Karpas-422 (cell line): Measurements from ENCODE around the gene VPS11. TPM values are rescaled to one million over a fixed set of nuclear protein-coding genes. Genes with fewer than 3 reads are reported as not detected.

Source experiments
- DNase-seq: peaks from one replicate; pipeline ENCODE4 v3.0.0-alpha.2; 2015
- H2AFZ ChIP-seq: fragments of 200-600 bp; sonication (generic); 2 replicates; pipeline ENCODE4 v1.6.1; 2014; ENCODE audit warnings: antibody characterized with exemption, low read length, mixed read lengths
- H3K27ac ChIP-seq: fragments of 200-600 bp; sonication (generic); 2 replicates; pipeline ENCODE4 v1.5.1; 2014; ENCODE audit warnings: mild to moderate bottlenecking, low read length, moderate library complexity
- H3K27me3 ChIP-seq: fragments of 200-600 bp; sonication (generic); 2 replicates; pipeline ENCODE4 v1.6.1; 2014; ENCODE audit warnings: low read length, mixed read lengths
- H3K36me3 ChIP-seq: fragments of 200-600 bp; sonication (generic); 2 replicates; pipeline ENCODE4 v1.6.1; 2014; ENCODE audit warnings: low read length, mixed read lengths; ENCODE audit not compliant: insufficient read depth
- H3K4me1 ChIP-seq: fragments of 200-600 bp; sonication (generic); 2 replicates; pipeline ENCODE4 v1.6.1; 2014; ENCODE audit warnings: mild to moderate bottlenecking, low read length, mixed read lengths
- H3K4me2 ChIP-seq: fragments of 200-600 bp; sonication (generic); 2 replicates; pipeline ENCODE4 v1.6.1; 2014; ENCODE audit warnings: low read length, low read depth, mild to moderate bottlenecking; ENCODE audit not compliant: poor library complexity, severe bottlenecking
- H3K4me3 ChIP-seq: fragments of 200-600 bp; sonication (generic); 2 replicates; pipeline ENCODE4 v1.5.1; 2014; ENCODE audit warnings: mild to moderate bottlenecking, antibody characterized with exemption, low read length, mixed read lengths
- H3K79me2 ChIP-seq: fragments of 200-600 bp; sonication (generic); 2 replicates; pipeline ENCODE4 v1.6.1; 2014; ENCODE audit warnings: mild to moderate bottlenecking, low read length, mixed read lengths
- H3K9ac ChIP-seq: fragments of 200-600 bp; sonication (generic); 2 replicates; pipeline ENCODE4 v1.6.0; 2014; ENCODE audit warnings: low read length
- H3K9me2 ChIP-seq: fragments of 200-600 bp; sonication (generic), shearing (Covaris generic); replicated peaks from 2 replicates; pipeline ENCODE4 v1.6.0; 2014; ENCODE audit warnings: mild to moderate bottlenecking, low read length, moderate library complexity; ENCODE audit not compliant: insufficient read depth
- H3K9me3 ChIP-seq: fragments of 300-700, 200-600 bp; sonication (generic); 2 replicates; pipeline ENCODE4 v1.6.1; 2014; ENCODE audit warnings: low read length, mixed read lengths
- H4K20me1 ChIP-seq: fragments of 200-600 bp; sonication (generic); 2 replicates; pipeline ENCODE4 v1.6.1; 2014; ENCODE audit warnings: mild to moderate bottlenecking, antibody characterized with exemption, low read length, low read depth; ENCODE audit not compliant: insufficient read depth
- total RNA-seq: library from RNA; depleted of rRNA; stranded (reverse); fragments of >200 nt; shearing (Covaris generic); gene quantifications from 2 replicates; pipeline ENCODE4 v1.2.3, GENCODE V29; 2014; ENCODE audit warnings: low replicate concordance

The VPS11 gene
- total RNA-seq, 1 experiment from 2014 or later = 19.2 TPM

- Histone ChIP-seq H3K79me2 (peaks cover 10% of the 10 kb centered on the region), H3K4me3 (no peak overlapping the region), H3K27me3 (no peaks in the 10 kb centered on the region), H3K9ac (no peak overlapping the region), H2AFZ (no peak overlapping the region), H3K4me1 (peaks cover 19% of the 10 kb centered on the region), H3K36me3 (peaks cover 10% of the 10 kb centered on the region; the same call in 1 of the 2 replicates), H3K9me2 (no peaks in the 10 kb centered on the region), H3K9me3 (no peaks in the 10 kb centered on the region), H3K4me2 (no peak overlapping the region), H4K20me1 (no peaks in the 10 kb centered on the region), H3K27ac (no peak overlapping the region)
- peak; percentile 35 for DNase-seq
Observed at GRCh38 chr11:119114351-119114750, 46.7 kb downstream of the VPS11 start.

DNA sequence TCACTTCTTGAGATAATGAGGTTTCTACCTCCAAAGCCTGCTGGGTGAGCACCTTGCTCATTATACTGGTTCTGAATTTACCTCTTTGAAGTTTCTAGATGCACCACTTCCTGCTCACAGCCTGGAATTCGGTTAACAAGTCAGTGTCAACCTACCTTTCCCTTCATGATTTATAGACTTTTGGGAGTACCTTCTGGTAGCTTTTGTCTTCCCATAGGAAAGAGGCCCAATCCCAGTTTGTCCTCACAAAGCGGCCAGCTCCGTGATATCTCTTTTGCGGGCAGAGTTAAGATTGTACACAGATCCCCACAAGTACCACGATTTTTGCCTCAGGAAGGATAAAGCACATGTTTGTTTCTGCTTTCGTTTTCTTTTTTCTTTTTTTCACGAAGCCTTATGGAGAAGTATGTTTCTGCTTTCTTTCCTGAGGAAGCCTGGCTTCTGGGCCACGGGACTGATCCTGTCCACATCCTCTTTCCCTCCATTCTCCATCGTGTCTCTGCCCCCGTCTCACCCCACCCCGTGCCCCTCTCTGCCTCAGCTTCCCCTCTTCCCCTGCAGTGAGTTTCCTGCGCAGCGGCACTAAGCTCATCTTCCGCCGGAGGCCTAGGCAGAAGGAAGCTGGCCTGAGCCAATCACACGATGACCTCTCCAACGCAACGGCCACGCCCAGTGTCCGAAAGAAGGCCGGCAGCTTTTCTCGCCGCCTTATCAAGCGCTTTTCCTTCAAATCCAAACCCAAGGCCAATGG is 48.0 kb downstream of the VPS11 start:
- Histone ChIP-seq H3K27me3 (no peaks in the 10 kb centered on the region), H3K36me3 (peaks cover 10% of the 10 kb centered on the region; the same call in 1 of the 2 replicates), H3K79me2 (no peaks in the 10 kb centered on the region), H3K27ac (no peak overlapping the region), H2AFZ (no peak overlapping the region), H3K9me2 (no peaks in the 10 kb centered on the region), H3K4me3 (no peak overlapping the region), H3K4me1 (peaks cover 12% of the 10 kb centered on the region), H4K20me1 (no peaks in the 10 kb centered on the region), H3K4me2 (no peak overlapping the region), H3K9me3 (no peaks in the 10 kb centered on the region), H3K9ac (no peak overlapping the region)
- DNase-seq = peak; percentile 29

DNA sequence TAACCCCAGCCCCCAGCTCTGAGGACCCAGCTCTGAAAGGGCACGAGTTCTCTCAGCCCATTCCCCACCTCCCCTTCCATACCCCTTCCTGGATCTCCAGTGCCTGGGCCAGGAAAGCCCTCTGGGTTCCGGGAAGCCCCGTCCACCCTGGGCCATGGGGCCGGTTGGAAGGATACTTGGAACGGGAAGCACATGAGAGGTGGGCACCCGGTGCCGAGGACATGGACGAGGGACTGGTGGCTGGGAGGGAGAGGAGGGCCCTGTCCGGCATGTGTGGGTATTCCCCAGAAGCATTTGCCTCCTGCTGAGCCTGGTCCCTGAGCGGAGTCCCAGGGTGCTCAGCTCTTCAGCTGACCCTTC is 48.6 kb downstream of the VPS11 start:
- no peak overlapping the region for H3K9ac ChIP-seq
- H4K20me1 ChIP-seq = no peaks in the 10 kb centered on the region
- H3K9me2 ChIP-seq = no peaks in the 10 kb centered on the region
- H3K79me2 ChIP-seq = no peaks in the 10 kb centered on the region
- H3K36me3 ChIP-seq = peaks cover 10% of the 10 kb centered on the region; the same call in 1 of the 2 replicates
- no peak overlapping the region for H3K4me3 ChIP-seq
- peak; percentile 23 for DNase-seq
- H3K27me3 ChIP-seq = no peaks in the 10 kb centered on the region
- H3K9me3 ChIP-seq = no peaks in the 10 kb centered on the region
- no peak overlapping the region for H2AFZ ChIP-seq
- no peak overlapping the region for H3K27ac ChIP-seq
- H3K4me1 ChIP-seq = peaks cover 10% of the 10 kb centered on the region
- no peak overlapping the region for H3K4me2 ChIP-seq

GRCh38 chr11:119116601-119117000 is 49.0 kb downstream of the VPS11 start:
- no peaks in the 10 kb centered on the region for H4K20me1 ChIP-seq
- H2AFZ ChIP-seq = no peak overlapping the region
- peaks cover 10% of the 10 kb centered on the region for H3K4me1 ChIP-seq
- H3K4me3 ChIP-seq = no peak overlapping the region
- no peak overlapping the region for H3K27ac ChIP-seq
- no peak overlapping the region for H3K9ac ChIP-seq
- peaks cover 10% of the 10 kb centered on the region; the same call in 1 of the 2 replicates for H3K36me3 ChIP-seq
- H3K9me2 ChIP-seq = no peaks in the 10 kb centered on the region
- no peak overlapping the region for H3K4me2 ChIP-seq
- H3K27me3 ChIP-seq = no peaks in the 10 kb centered on the region
- peaks cover 1% of the 10 kb centered on the region; the same call in 1 of the 2 replicates for H3K79me2 ChIP-seq
- no peak for DNase-seq
- H3K9me3 ChIP-seq = no peaks in the 10 kb centered on the region

- peaks cover 7% of the 10 kb centered on the region for H3K79me2 ChIP-seq
- H3K36me3 ChIP-seq = peaks cover 10% of the 10 kb centered on the region; the same call in 1 of the 2 replicates
- H3K9ac ChIP-seq = no peak overlapping the region
- H3K9me3 ChIP-seq = no peaks in the 10 kb centered on the region
- no peak overlapping the region for H3K4me3 ChIP-seq
- H4K20me1 ChIP-seq = 0 out of 2 replicates have a peak, but pooled peaks cover 2% of the 10 kb centered on the region
- H3K4me1 ChIP-seq = peaks cover 10% of the 10 kb centered on the region
- no peak overlapping the region for H2AFZ ChIP-seq
- no peak for DNase-seq
- no peak overlapping the region for H3K27ac ChIP-seq
- no peak overlapping the region for H3K4me2 ChIP-seq
- H3K9me2 ChIP-seq = no peaks in the 10 kb centered on the region
- H3K27me3 ChIP-seq = no peaks in the 10 kb centered on the region
Observed at GRCh38 chr11:119117004-119117706, 49.5 kb downstream of the VPS11 start.

DNA sequence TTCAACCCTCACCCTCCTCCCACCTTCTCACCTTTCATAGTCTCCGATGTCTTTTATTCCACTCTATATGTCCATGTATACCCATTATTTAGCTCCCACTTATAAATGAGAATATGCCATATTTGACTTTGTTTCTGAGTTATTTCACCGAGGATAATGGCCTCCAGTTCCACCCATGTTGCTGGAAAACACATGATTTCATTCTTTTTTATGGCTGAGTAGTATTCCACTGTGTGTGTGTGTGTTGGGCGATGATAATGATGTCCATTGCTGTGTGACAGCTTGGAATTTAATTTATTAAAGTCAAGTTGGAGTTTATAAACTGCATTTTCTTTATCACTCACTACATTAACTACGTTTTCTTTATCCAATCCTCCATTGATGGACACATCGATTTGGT is 50.6 kb downstream of the VPS11 start:
- H3K27me3 ChIP-seq = no peaks in the 10 kb centered on the region

GRCh38 chr11:119118946-119119345 is 51.3 kb downstream of the VPS11 start:
- no peaks in the 10 kb centered on the region for H3K9me2 ChIP-seq
- no peaks in the 10 kb centered on the region for H3K27me3 ChIP-seq
- 0 out of 2 replicates have a peak, but pooled peaks cover 7% of the 10 kb centered on the region for H4K20me1 ChIP-seq
- peaks cover 16% of the 10 kb centered on the region for H3K4me1 ChIP-seq
- H3K79me2 ChIP-seq = peaks cover 19% of the 10 kb centered on the region
- no peak overlapping the region for H3K4me3 ChIP-seq
- no peak for DNase-seq
- peaks cover 10% of the 10 kb centered on the region; the same call in 1 of the 2 replicates for H3K36me3 ChIP-seq
- H3K9ac ChIP-seq = no peak overlapping the region
- no peak overlapping the region for H3K27ac ChIP-seq
- no peak overlapping the region for H2AFZ ChIP-seq
- H3K4me2 ChIP-seq = no peak overlapping the region
- no peaks in the 10 kb centered on the region for H3K9me3 ChIP-seq

More for the DNA sequence above, 50.6 kb downstream of the VPS11 start:
- 0 out of 2 replicates have a peak, but pooled peaks cover 7% of the 10 kb centered on the region for H4K20me1 ChIP-seq
- no peak overlapping the region for H3K27ac ChIP-seq
- H2AFZ ChIP-seq = no peak overlapping the region
- H3K36me3 ChIP-seq = peaks cover 10% of the 10 kb centered on the region; the same call in 1 of the 2 replicates
- no peak overlapping the region for H3K4me3 ChIP-seq
- H3K4me1 ChIP-seq = peaks cover 16% of the 10 kb centered on the region
- no peaks in the 10 kb centered on the region for H3K9me2 ChIP-seq
- no peaks in the 10 kb centered on the region for H3K9me3 ChIP-seq
- H3K4me2 ChIP-seq = no peak overlapping the region
- DNase-seq = no peak
- no peak overlapping the region for H3K9ac ChIP-seq
- H3K79me2 ChIP-seq = peaks cover 16% of the 10 kb centered on the region

DNA sequence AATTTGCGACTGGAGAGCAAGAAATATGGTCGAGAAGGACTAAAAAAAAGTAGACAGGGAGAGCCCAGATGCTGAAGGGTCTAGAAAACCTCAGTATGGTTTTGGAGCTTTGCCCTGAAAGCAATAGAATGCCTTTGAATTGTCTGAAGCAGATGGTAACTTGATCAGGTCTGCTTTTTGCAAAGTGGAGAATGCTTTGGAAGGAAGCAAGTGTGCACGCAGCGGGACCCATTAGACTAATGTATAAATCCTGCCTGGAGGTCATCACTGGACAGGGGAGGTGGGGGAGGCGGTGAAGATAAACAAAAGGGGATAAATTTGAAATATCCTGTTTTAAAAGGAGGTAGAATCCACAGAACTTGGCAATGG is 53.0 kb downstream of the VPS11 start:
- Histone ChIP-seq H3K36me3 (peaks cover 10% of the 10 kb centered on the region; the same call in 1 of the 2 replicates), H4K20me1 (0 out of 2 replicates have a peak, but pooled peaks cover 7% of the 10 kb centered on the region), H2AFZ (no peak overlapping the region), H3K27me3 (no peaks in the 10 kb centered on the region), H3K4me3 (peak overlapping the region; percentile 62), H3K9me2 (no peaks in the 10 kb centered on the region), H3K9ac (peak overlapping the region; percentile 73), H3K9me3 (no peaks in the 10 kb centered on the region), H3K79me2 (peaks cover 19% of the 10 kb centered on the region), H3K27ac (peak overlapping the region; percentile 78), H3K4me2 (peak overlapping the region; percentile 76), H3K4me1 (peaks cover 16% of the 10 kb centered on the region)
- DNase-seq = peak; percentile 53
